SIG-M5 (cell line): Measurements from ENCODE around the gene GK.
"Not testable (repeated sequence)": the region's sequence is repeated elsewhere in the genome, so short reads cannot be mapped to it uniquely, and the experiment has no call there.

Experiments
- DNase-seq: peaks from one replicate; lab custom pipeline; 2025; lab: John Stamatoyannopoulos, UW

The GK gene

GRCh38 chrX:30706216-30706775, 53.1 kb downstream of the GK start:
- DNase-seq, result no peak

GRCh38 chrX:30712214-30712613, 59.0 kb downstream of the GK start:
- DNase-seq, result no peak

- DNase-seq, result no peak
Measured at GRCh38 chrX:30713061-30713525, 59.9 kb downstream of the GK start.

DNA sequence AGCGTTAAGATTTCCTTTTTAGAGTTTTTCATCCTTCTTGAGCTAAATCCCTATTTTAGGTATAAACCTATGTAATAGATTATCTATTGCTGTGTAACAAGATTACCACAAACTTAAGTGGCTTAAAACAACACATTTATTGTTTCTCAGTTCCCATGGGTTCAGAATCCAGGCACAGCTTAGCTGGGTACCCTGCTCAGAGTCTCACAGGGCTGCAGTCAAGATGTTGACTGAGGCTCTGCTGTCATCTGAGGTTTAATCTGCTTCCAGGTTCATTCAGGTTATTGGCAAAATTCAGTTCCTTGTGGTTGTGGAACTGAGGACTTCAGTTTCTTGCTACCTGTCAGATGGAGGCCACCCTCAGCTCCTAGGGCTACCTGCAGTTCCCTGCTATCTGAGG, 60.9 kb downstream of the GK start:
- no peak for DNase-seq

DNA sequence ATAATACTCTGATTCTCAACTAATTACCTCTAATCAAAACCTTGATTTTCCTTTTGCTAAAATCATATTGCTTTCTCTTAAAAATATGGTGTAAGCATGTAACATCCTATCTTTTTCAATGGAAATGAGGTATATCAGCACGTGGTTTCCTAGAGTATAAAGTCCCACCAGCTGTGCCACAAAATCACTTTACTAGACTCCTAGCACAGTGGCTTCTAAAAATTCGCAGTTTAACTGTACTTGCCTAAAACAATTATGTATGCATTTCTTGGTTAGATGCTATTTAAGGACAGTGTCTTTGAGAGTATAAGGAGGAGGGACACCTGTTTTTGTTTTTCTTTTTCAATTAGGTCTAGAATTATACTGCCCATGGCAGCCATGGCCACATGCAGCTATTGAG, 62.8 kb downstream of the GK start:
- no peak for DNase-seq

DNA sequence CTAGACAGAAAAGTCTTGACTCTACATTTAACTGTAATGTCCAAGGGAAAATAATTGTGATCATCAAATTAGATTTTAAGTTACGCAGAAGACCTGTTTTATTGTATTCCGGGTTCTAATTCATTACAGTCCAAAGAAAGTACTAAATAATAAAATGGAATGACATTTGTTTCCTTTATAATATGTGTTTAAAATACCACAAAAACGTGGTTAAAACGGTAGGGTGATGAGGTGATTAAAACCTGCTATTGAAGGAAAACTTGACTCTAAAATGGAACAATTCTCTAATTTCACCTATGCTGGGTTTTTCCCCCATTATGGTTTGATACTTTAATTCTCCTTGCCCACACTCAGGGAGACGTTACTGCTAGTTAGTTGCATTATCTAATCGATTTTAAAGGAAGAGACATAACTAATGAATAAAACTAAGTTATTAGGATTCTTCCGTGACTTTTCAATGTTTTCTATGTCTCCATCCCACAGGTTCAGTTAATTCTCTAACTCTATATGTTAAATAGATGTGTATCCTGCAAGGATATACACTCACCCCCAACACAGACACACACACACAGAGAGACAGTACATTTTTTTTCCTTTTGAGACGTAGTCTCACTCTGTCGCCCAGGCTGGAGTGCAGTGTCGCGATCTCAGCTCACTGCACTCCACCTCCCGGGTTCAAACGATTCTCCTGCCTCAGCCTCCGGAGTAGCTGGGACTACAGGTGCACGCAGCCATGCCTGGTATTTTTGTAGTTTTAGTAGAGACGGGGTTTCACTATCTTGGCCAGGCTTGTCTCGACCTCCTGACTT, 80.8 kb downstream of the GK start:
- no peak for DNase-seq

GRCh38 chrX:30734782-30735181, 81.6 kb downstream of the GK start:
- no peak for DNase-seq

- DNase-seq, result no peak
Measured at GRCh38 chrX:30735839-30736238, 82.6 kb downstream of the GK start.

- DNase-seq, result no peak
Measured at GRCh38 chrX:30741545-30741944, 88.3 kb downstream of the GK start.

DNA sequence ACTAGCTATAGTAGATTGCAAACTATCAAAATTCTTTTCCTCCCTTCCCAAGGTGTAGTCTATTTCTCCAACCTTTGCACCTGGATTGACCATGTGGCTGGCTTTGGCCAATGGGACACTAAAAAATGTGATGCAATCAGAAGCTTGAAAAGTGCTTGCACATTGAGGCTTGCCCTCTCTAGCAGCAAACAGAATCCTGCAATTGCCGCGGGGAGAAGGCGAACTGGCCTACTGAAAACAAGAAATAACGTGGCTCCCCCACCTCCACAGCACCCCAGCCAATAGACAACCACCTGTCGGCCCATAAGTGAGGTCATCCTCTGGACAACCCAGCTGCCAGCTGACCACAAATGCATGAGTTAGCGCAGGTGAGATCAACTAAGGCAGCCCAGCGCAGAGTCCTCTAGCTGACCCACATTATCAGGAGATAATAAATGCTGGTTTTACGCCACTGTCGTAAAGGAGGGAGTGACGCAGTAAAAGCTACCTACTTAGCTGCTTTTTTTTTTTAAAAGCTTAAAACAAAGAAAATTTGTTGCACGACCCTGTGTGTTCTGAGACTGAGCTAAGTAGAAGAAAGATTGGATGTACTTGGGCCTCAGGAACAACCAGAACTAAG, 95.2 kb downstream of the GK start:
- no peak for DNase-seq

- no peak for DNase-seq
Measured at GRCh38 chrX:30751497-30751896, 98.3 kb downstream of the GK start.

DNA sequence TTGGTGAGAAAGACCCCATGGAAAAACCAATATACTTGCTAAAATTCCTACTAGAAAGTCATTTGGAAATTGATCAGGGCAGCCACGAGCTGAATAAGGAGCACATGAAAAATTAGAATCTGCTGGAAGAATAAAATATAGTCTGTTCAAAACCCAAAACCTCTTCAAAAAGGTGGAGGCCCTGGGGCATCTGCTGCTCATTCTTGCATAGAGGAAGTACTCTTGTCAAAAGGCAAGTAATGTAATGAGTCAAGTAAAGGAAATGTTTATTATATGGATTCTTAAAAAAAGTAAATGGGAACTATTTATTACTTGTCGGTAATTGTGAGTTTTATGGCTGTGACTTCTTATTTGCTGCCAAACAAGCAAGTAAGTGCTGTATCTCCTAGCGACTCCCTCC, 109.5 kb downstream of the GK start:
- no peak for DNase-seq

DNA sequence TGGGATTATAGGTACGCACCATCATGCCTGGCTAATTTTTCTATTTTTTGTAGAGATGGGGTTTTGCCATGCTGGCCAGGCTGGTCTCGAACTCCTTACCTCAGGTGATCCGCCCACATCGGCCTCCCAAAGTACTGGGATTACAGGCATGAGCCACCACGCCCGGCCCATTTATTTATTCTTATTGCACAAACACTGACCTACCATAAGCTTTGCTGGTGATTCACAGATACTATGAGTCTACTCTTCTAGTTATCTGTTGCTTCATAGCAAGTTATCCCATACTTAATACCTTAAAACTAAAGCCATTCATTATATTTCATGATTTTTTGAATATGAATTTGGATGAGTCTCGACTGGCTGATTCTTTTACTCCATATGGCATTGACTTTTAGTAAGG, 120.5 kb downstream of the GK start:
- not testable (repeated sequence) for DNase-seq

- DNase-seq, result no peak
Measured at GRCh38 chrX:30777575-30777974, 124.4 kb downstream of the GK start.

- DNase-seq, result no peak
Measured at GRCh38 chrX:30779453-30780030, 126.3 kb downstream of the GK start.
